Kidney epithelial cell (primary cell): ENCODE data around the gene SYNGR1. TPM values are rescaled to one million over a fixed set of nuclear protein-coding genes. Genes with fewer than 3 reads are reported as not detected.
"Not testable (repeated sequence)": the region's sequence is repeated elsewhere in the genome, so short reads cannot be mapped to it uniquely, and the experiment has no call there.

Source experiments
- DNase-seq: peaks from one replicate; pipeline ENCODE4 v3.0.0-alpha.2; 2010; ENCODE audit warnings: low read depth
- H3K27me3 ChIP-seq: 2 replicates; pipeline ENCODE4 v1.6.0; 2011; ENCODE audit warnings: low read length; ENCODE audit not compliant: control insufficient read depth, insufficient read depth
- H3K36me3 ChIP-seq: 2 replicates; pipeline ENCODE4 v1.5.1; 2011; ENCODE audit warnings: low read length; ENCODE audit not compliant: control insufficient read depth, insufficient read depth
- H3K4me3 ChIP-seq: 2 replicates; pipeline ENCODE4 v1.5.1; 2011; ENCODE audit warnings: low read depth, mild to moderate bottlenecking, control low read depth, low read length
- CTCF ChIP-seq: IDR thresholded peaks from 2 replicates; pipeline ENCODE4 v1.5.1; 2011; ENCODE audit warnings: mild to moderate bottlenecking, moderate library complexity, low read length, control low read depth, inconsistent platforms; ENCODE audit not compliant: insufficient read depth, poor library complexity, severe bottlenecking
- total RNA-seq: library from RNA; depleted of rRNA; stranded (reverse); fragments of >200 nt; gene quantifications from 2 replicates; pipeline ENCODE4 v1.2.3, GENCODE V29; 2015

The SYNGR1 gene
- total RNA-seq, 1 donor from 2014 or later = 2.0 TPM

DNA sequence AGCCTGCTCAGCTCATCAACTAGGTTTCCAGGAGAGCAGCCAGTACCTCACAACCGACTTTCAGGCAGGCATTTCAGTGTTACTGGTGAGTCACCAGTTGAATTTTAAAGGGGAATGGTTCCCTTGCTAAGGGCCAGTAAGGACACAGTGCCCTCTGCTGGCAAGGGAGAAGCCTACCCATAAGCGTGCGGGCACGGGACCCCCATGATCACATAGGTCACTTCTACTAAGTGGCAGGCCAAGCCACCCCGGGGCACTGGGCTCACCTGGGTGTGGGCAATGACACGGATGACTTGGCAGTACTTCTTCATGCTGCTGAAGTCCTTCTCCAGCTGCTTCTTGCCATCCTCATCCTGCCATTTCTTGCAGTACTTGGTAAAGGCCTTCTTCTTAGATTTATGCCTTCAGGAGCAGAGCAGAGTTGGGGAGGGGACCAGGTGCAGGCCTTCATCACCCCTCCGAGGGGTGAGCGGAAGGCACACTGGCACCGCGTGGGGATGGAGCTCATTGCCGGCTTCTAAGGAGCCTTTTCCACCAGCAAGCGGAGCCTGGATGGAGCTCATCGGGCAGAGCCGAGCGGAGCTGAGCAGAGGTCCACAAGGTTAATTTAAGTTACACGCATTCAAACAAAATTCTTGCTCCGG, 33.2 kb upstream of the SYNGR1 start:
- peaks cover 26% of the 10 kb centered on the region for H3K36me3 ChIP-seq
- DNase-seq = peak; percentile 86
- peak; percentile 91 for TF ChIP-seq CTCF
- no peaks in the 10 kb centered on the region for H3K27me3 ChIP-seq
- peak overlapping the region; percentile 82 for H3K4me3 ChIP-seq

GRCh38 chr22:39317084-39317774, 32.6 kb upstream of the SYNGR1 start:
- TF ChIP-seq CTCF = no peak
- Histone ChIP-seq H3K4me3 (peak overlapping the region; percentile 82), H3K36me3 (peaks cover 20% of the 10 kb centered on the region), H3K27me3 (no peaks in the 10 kb centered on the region)
- DNase-seq = no peak

DNA sequence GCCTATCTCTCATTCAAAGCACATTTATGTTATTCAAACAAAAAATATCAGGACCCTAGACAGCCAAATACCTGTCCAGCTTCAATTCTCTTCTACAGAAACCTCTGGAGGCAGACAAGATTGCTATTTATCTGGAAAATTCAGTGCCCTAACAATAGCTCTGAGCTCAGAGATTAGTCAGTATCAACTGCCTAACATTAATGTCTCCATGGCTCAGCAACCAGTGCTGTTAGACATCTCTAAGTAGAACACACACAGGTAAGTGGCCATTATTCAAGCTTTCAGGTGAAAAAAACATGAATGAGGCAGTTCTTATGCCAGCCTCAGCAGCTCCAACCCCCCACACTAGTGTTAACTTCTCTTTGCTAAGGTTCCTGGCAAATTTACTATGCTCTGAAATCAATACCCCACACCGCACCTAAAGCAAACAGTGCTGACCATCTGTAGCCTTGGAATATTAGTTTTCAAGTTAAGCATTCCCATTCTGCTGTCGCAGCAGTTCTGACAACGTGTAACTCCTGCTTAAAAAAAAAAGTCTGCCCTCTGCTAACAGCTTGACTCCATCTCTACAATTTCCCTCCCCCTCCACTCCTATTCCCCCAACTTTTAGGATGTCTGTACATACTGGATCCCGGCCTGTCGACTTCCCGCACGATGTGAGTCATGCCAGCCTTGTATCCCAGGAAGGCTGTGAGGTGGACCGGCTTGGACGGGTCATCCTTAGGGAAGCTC, 31.9 kb upstream of the SYNGR1 start:
- Histone ChIP-seq H3K36me3 (peaks cover 18% of the 10 kb centered on the region), H3K27me3 (no peaks in the 10 kb centered on the region), H3K4me3 (peak overlapping the region; percentile 82)
- TF ChIP-seq CTCF = no peak
- DNase-seq = no peak

DNA sequence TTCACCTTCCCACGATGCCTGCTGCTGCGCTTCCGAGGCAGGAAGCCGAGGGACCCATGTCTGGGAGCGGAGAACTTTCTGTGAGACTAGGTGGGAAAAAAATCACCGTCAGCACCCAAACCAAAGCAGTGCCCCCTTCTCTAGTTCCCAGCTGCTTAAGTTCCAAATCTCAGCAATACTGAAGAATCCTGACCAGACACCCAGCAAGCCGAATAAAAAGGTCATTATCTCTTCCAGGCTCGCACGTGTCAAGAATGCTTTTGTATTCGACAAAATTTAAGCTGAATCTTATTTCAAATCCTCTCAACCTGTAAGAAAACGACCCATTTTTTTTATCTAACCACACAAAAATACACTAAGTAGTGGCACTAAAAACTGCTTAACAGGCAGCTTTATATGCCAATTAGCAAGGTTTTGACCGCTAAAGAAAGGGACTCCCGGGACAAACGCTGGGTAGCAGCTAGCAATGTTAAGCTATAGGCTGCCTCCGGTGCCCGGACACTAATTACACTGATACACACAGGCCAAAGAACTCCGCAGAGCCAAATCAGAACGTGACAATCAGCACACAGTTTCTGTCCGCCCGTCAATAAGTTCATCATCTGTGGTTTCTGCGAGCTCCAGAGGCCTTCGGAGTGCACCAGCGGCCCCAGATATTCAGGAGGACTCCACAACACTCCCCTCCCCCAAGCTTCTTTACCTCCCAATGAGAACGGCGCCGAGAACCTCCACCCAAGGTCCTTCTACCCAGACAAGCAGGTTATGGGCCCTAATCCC, 31.1 kb upstream of the SYNGR1 start:
- Histone ChIP-seq H3K27me3 (no peaks in the 10 kb centered on the region), H3K4me3 (peak overlapping the region; percentile 82), H3K36me3 (peaks cover 16% of the 10 kb centered on the region)
- no peak for DNase-seq
- no peak for TF ChIP-seq CTCF

GRCh38 chr22:39319284-39320022, 30.3 kb upstream of the SYNGR1 start, which contains the start of gene RPL3:
RPL3 (minus strand) TSS chr22:39319623; CDS start chr22:39319597, 26 bp downstream.
- DNase-seq = peak; percentile 89
- Histone ChIP-seq H3K27me3 (no peaks in the 10 kb centered on the region), H3K36me3 (peaks cover 11% of the 10 kb centered on the region), H3K4me3 (peak within 1 kb of the TSS; percentile 82)
- TF ChIP-seq CTCF = no peak

DNA sequence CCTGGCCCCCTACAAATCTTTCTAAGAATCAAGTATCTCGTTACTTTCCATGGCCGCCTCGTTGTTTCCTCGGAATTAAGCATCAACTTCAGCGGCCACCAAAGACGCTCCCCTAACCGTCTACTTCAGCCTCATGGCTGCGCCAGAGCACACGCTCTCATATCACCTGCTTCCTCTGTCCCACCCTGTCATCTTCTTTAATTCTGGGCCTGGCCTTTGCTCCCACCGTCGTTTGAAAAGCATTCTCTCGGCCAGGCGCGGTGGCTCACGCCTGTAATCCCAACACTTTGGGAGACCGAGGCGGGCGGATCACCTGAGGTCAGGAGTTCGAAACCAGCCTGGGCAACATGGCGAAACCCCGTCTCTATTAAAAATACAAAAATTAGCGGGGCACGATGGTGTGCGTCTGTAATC, 29.2 kb upstream of the SYNGR1 start:
- not testable (repeated sequence) for H3K36me3 ChIP-seq, H3K27me3 ChIP-seq, H3K4me3 ChIP-seq, DNase-seq
